ENCODE results near the gene SAP30L.

SAP30L gene

GRCh38 chr5:154475591-154476353 is 30.0 kb downstream of the SAP30L start:
- Histone ChIP-seq H3K9me3 (no peaks in the 10 kb centered on the region), H3K27ac (no peak overlapping the region), H3K36me3 (no peaks in the 10 kb centered on the region), H3K4me3 (ENCODE audit: low read depth in 1 of 2, low read length in 1 of 2) (no peak overlapping the region), H3K4me1 (ENCODE audit: control insufficient read depth in 1 of 2, insufficient read depth in 1 of 2, low read depth in 1 of 2, low read length in 1 of 2) (peaks cover 0 to 7% of the 10 kb centered on the region in 2 experiments), H3K27me3 (peaks cover 100% of the 10 kb centered on the region)
- no peak for TF ChIP-seq CTCF (IDR thresholded peaks at IDR 0.05)

GRCh38 chr5:154476354-154477205 is 30.8 kb downstream of the SAP30L start:
- Histone ChIP-seq H3K9me3 (no peaks in the 10 kb centered on the region), H3K4me1 (ENCODE audit: control insufficient read depth in 1 of 2, insufficient read depth in 1 of 2, low read depth in 1 of 2, low read length in 1 of 2) (peaks cover 0 to 7% of the 10 kb centered on the region in 2 experiments)

GRCh38 chr5:154477382-154478223 is 31.8 kb downstream of the SAP30L start:
- TF ChIP-seq CTCF (IDR thresholded peaks at IDR 0.05) = no peak
- no peaks in the 10 kb centered on the region for H3K9me3 ChIP-seq
- no peaks in the 10 kb centered on the region for H3K36me3 ChIP-seq
- H3K27ac ChIP-seq = no peak overlapping the region
- peaks cover 0 to 7% of the 10 kb centered on the region in 2 experiments for H3K4me1 ChIP-seq (ENCODE audit: control insufficient read depth in 1 of 2, insufficient read depth in 1 of 2, low read depth in 1 of 2, low read length in 1 of 2)
- H3K4me3 ChIP-seq (ENCODE audit: low read depth in 1 of 2, low read length in 1 of 2) = no peak overlapping the region
- peaks cover 100% of the 10 kb centered on the region for H3K27me3 ChIP-seq

More at GRCh38 chr5:154476354-154477205, 30.8 kb downstream of the SAP30L start:
- H3K27me3 ChIP-seq = peaks cover 100% of the 10 kb centered on the region
- no peaks in the 10 kb centered on the region for H3K36me3 ChIP-seq
- no peak for TF ChIP-seq CTCF (IDR thresholded peaks at IDR 0.05)
- no peak overlapping the region for H3K4me3 ChIP-seq (ENCODE audit: low read depth in 1 of 2, low read length in 1 of 2)
- no peak overlapping the region for H3K27ac ChIP-seq

GRCh38 chr5:154478224-154478565 is 32.4 kb downstream of the SAP30L start, which contains the start of gene HAND1:
Gene HAND1, minus strand, starts transcription at chr5:154478227. Its CDS starts 219 bp downstream, at chr5:154478008.
- no peak within 1 kb of the TSS for H3K4me3 ChIP-seq (ENCODE audit: low read depth in 1 of 2, low read length in 1 of 2)

More at GRCh38 chr5:154478224-154478565, 32.4 kb downstream of the SAP30L start, which contains the start of gene HAND1:
- Histone ChIP-seq H3K4me1 (ENCODE audit: control insufficient read depth in 1 of 2, insufficient read depth in 1 of 2, low read depth in 1 of 2, low read length in 1 of 2) (peaks cover 0 to 7% of the 10 kb centered on the region in 2 experiments), H3K9me3 (no peaks in the 10 kb centered on the region), H3K36me3 (no peaks in the 10 kb centered on the region), H3K27me3 (peaks cover 100% of the 10 kb centered on the region), H3K27ac (no peak within 1 kb of the TSS)
- TF ChIP-seq CTCF (IDR thresholded peaks at IDR 0.05) = no peak

Measured in neutrophil (primary cell).